ENCODE measurements around the gene KLHL30. TPM values are rescaled to one million over a fixed set of nuclear protein-coding genes. Genes with fewer than 3 reads are reported as not detected.

Gene KLHL30
- total RNA-seq, 1 donor, result under 0.01 TPM

DNA sequence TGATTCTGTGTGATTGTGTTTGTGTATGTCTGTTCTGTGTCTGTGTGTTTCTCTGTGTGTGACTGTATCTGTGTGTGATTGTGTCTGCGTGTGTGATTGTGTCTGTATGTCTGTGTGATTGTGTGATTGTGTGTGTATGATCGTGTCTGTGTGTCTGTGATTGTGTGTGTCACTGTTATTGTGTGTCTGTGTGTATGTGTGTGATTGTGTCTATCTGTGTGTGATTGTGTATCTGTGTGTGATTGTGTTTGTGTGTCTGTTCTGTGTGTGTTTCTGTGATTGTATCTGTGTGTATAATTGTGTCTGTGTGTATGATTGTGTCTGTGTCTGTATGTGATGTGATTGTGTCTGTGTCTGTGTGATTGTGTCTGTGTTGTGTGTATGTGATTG lies 11.7 kb upstream of the KLHL30 start:
- Histone ChIP-seq H3K79me2 (ENCODE audit: insufficient read depth, low read length) (no peaks in the 10 kb centered on the region), H3K9me3 (ENCODE audit: low read depth, low read length) (no peaks in the 10 kb centered on the region), H3K4me1 (ENCODE audit: insufficient read depth, low read length) (peaks cover 12% of the 10 kb centered on the region), H3K27me3 (ENCODE audit: insufficient read depth, low read length) (no peaks in the 10 kb centered on the region), H3K4me3 (ENCODE audit: insufficient read depth, low read length) (peak overlapping the region; percentile 62), H3K27ac (ENCODE audit: low read depth, low read length) (no peak overlapping the region), H4K20me1 (ENCODE audit: insufficient read depth, low read length) (no peaks in the 10 kb centered on the region), H3K4me2 (ENCODE audit: insufficient read depth, low read length) (peak overlapping the region; percentile 73), H2AFZ (ENCODE audit: low read length) (peak overlapping the region; percentile 98), H3K36me3 (ENCODE audit: insufficient read depth, low read length) (no peaks in the 10 kb centered on the region)
- TF ChIP-seq, protein P1, sequence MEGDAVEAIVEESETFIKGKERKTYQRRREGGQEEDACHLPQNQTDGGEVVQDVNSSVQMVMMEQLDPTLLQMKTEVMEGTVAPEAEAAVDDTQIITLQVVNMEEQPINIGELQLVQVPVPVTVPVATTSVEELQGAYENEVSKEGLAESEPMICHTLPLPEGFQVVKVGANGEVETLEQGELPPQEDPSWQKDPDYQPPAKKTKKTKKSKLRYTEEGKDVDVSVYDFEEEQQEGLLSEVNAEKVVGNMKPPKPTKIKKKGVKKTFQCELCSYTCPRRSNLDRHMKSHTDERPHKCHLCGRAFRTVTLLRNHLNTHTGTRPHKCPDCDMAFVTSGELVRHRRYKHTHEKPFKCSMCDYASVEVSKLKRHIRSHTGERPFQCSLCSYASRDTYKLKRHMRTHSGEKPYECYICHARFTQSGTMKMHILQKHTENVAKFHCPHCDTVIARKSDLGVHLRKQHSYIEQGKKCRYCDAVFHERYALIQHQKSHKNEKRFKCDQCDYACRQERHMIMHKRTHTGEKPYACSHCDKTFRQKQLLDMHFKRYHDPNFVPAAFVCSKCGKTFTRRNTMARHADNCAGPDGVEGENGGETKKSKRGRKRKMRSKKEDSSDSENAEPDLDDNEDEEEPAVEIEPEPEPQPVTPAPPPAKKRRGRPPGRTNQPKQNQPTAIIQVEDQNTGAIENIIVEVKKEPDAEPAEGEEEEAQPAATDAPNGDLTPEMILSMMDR (IDR thresholded peaks at IDR 0.05; ENCODE audit: extremely low read depth, low read depth, low read length), result no peak
- DNase-seq (ENCODE audit: insufficient read length, low spot score, missing footprints), result no peak

DNA sequence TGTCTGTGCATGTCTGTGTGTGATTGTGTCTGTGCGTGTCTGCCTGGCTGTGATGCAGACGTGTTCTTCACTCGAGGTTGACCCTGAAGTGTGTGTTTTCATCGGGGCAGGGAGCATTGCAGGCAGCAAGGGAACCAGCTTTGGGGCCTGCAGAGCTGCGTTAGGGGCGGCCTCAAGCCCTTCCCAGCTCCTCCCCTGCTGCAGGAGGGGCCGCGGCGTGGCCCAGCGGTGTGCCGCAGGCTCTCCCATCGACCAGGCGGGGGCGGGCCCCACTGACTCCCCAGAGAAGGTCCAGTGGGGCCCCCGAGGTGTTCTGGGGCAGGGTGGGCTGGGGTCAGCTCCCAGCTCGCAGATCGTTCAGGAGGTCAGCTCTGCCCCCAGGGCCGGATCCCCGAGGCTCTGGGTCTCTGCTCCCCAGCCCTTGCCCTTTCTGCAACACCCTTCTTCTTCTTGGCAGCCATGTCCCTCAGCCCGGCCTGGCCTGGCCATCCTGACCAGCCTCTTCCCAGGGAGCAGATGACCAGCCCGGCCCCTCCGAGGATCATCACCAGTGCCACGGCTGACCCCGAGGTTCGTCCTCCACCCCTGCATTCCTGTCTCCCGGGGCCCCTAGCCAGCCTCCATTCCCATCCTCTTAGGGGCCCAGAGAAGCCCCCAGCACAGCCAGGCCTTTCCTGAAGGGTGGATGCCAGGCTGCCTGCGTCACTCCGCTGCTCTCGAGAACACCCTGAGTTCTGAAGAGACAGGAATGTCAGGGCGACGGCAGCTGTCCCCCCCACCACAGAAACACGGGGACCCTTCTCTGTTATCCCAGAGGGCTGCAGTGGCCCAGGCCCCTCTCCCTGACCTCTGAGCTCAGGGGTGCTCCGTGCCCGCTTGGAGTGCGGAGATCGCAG lies 11.1 kb upstream of the KLHL30 start:
- peak overlapping the region; percentile 62 for H3K4me3 ChIP-seq (ENCODE audit: insufficient read depth, low read length)
- H3K9me3 ChIP-seq (ENCODE audit: low read depth, low read length), result no peaks in the 10 kb centered on the region
- no peaks in the 10 kb centered on the region for H3K27me3 ChIP-seq (ENCODE audit: insufficient read depth, low read length)
- peak overlapping the region; percentile 45 for H3K27ac ChIP-seq (ENCODE audit: low read depth, low read length)
- peak overlapping the region; percentile 98 for H2AFZ ChIP-seq (ENCODE audit: low read length)
- no peaks in the 10 kb centered on the region for H3K36me3 ChIP-seq (ENCODE audit: insufficient read depth, low read length)
- peak; percentile 99 for DNase-seq (ENCODE audit: insufficient read length, low spot score, missing footprints)
- peaks cover 12% of the 10 kb centered on the region for H3K4me1 ChIP-seq (ENCODE audit: insufficient read depth, low read length)
- TF ChIP-seq, protein P1 (IDR thresholded peaks at IDR 0.05; ENCODE audit: extremely low read depth, low read depth, low read length), result no peak
- H4K20me1 ChIP-seq (ENCODE audit: insufficient read depth, low read length), result no peaks in the 10 kb centered on the region
- H3K4me2 ChIP-seq (ENCODE audit: insufficient read depth, low read length), result peak overlapping the region; percentile 73
- H3K79me2 ChIP-seq (ENCODE audit: insufficient read depth, low read length), result no peaks in the 10 kb centered on the region

DNA sequence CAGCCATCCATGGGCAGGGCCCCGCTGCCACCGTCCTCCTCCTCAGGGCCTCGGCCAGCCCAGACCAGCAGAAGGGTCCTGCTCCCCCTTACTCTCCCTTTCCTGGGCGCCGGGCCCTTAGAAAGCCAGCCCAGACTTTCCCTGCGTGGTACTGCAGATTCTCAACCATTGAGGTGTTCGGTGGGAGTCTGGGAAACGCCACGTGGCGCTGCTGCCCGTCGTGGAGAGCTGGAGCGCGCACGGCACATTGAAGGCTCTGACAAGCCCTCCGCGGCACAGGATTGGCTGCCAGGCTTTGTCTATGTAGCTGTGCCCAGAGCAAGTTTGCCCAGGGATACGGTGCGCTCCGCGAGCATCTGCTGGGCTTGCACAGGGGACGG lies 10.4 kb upstream of the KLHL30 start:
- no peaks in the 10 kb centered on the region for H3K9me3 ChIP-seq (ENCODE audit: low read depth, low read length)
- no peaks in the 10 kb centered on the region for H3K79me2 ChIP-seq (ENCODE audit: insufficient read depth, low read length)
- H4K20me1 ChIP-seq (ENCODE audit: insufficient read depth, low read length), result no peaks in the 10 kb centered on the region
- TF ChIP-seq, protein P1 (IDR thresholded peaks at IDR 0.05; ENCODE audit: extremely low read depth, low read depth, low read length), result no peak
- no peaks in the 10 kb centered on the region for H3K27me3 ChIP-seq (ENCODE audit: insufficient read depth, low read length)
- H3K4me1 ChIP-seq (ENCODE audit: insufficient read depth, low read length), result peaks cover 12% of the 10 kb centered on the region
- H3K36me3 ChIP-seq (ENCODE audit: insufficient read depth, low read length), result no peaks in the 10 kb centered on the region
- H3K4me2 ChIP-seq (ENCODE audit: insufficient read depth, low read length), result peak overlapping the region; percentile 73
- H2AFZ ChIP-seq (ENCODE audit: low read length), result no peak overlapping the region
- H3K4me3 ChIP-seq (ENCODE audit: insufficient read depth, low read length), result peak overlapping the region; percentile 62
- no peak overlapping the region for H3K27ac ChIP-seq (ENCODE audit: low read depth, low read length)
- peak; percentile 62 for DNase-seq (ENCODE audit: insufficient read length, low spot score, missing footprints)

DNA sequence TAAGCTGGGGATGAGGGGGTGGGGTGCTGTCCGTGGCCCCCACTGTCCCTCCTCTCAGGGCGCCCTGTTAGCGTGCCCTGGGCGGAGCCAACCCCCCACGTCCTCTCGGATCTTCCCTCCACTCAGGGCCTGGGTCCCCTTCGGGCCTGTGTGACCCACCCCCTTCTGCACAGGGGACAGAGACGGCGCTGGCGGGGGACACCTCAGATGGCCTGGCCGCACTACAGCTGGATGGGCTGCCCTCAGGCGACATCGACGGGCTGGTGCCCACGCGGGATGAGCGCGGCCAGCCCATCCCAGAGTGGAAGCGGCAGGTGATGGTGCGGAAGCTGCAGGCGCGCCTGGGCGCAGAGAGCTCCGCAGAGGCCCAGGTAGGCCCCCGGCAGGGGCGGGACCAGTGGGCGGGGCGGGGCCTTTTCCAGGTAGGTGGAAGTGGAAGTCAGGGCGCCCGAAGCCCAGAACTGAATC lies 9.9 kb upstream of the KLHL30 start:
- H3K36me3 ChIP-seq (ENCODE audit: insufficient read depth, low read length), result no peaks in the 10 kb centered on the region
- no peaks in the 10 kb centered on the region for H3K79me2 ChIP-seq (ENCODE audit: insufficient read depth, low read length)
- peaks cover 12% of the 10 kb centered on the region for H3K4me1 ChIP-seq (ENCODE audit: insufficient read depth, low read length)
- H3K27ac ChIP-seq (ENCODE audit: low read depth, low read length), result no peak overlapping the region
- TF ChIP-seq, protein P1 (IDR thresholded peaks at IDR 0.05; ENCODE audit: extremely low read depth, low read depth, low read length), result no peak
- peak; percentile 44 for DNase-seq (ENCODE audit: insufficient read length, low spot score, missing footprints)
- H3K27me3 ChIP-seq (ENCODE audit: insufficient read depth, low read length), result no peaks in the 10 kb centered on the region
- no peak overlapping the region for H3K4me2 ChIP-seq (ENCODE audit: insufficient read depth, low read length)
- no peaks in the 10 kb centered on the region for H4K20me1 ChIP-seq (ENCODE audit: insufficient read depth, low read length)
- H2AFZ ChIP-seq (ENCODE audit: low read length), result no peak overlapping the region
- H3K9me3 ChIP-seq (ENCODE audit: low read depth, low read length), result no peaks in the 10 kb centered on the region
- no peak overlapping the region for H3K4me3 ChIP-seq (ENCODE audit: insufficient read depth, low read length)
